ENCODE results near the gene FAM149A.

- no peak for TF ChIP-seq CTCF (IDR thresholded peaks at IDR 0.05; ENCODE audit: insufficient read depth, low read depth, low read length)
- TF ChIP-seq EZH2 (IDR thresholded peaks at IDR 0.05; ENCODE audit: insufficient read depth, low read length): no peak
These were observed 46.4 kb downstream of the FAM149A start for GRCh38 chr4:186150926-186151325.
